ENCODE results near the gene C10orf88.

The C10orf88 gene

DNA sequence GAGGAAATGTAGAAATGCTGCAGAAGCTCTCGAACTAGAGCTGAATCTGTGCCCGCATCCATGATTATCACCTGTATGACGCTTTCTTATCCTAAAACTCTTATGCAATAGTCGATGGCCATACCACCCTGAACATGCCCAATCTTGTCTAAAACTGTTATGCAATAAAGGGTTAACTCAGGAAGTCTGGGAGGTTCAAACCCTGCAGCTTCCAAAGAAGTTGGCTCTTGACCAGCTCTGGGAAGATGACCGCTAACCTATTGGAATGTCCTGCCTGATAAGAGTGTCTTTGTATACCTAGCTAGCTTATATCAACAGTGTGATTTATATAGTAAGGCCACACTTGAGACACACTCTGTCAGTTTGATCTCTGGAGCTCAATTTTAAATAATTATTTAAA is 3.4 kb upstream of the C10orf88 start:
- no peak overlapping the region for H3K9ac ChIP-seq (ENCODE audit: low read length)
- H3K27me3 ChIP-seq (replicated peaks; ENCODE audit: control insufficient read depth, insufficient read depth, low read length) = no peaks in the 10 kb centered on the region
- H3K4me1 ChIP-seq (ENCODE audit: control insufficient read depth, insufficient read depth, low read length) = peaks cover 10% of the 10 kb centered on the region
- H3K36me3 ChIP-seq (ENCODE audit: control insufficient read depth, insufficient read depth, low read length, severe bottlenecking) = no peaks in the 10 kb centered on the region
- peaks cover 7% of the 10 kb centered on the region for H3K9me3 ChIP-seq (ENCODE audit: control insufficient read depth, low read length)
- H3K4me3 ChIP-seq (ENCODE audit: low read length) = no peak overlapping the region
- no peak for DNase-seq (ENCODE audit: low read depth)

DNA sequence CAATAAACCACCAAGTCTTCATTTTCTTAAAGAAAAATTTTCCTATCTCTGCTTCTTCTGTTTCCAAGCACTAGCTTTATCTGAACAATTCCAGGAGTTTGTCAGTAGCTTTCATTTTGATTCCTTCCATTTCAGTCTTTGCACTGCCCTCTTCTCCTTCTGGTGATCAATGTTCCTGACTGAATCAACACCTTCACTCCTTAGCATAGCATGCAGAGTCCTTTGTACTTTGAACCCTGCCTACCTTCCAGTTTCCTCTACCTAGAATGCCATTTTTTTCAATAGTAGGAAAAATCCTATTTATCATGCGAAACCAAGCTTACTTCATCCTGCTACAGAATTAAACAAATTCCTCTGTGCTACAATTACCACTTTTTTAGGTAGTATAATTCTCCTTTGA is 1.9 kb upstream of the C10orf88 start:
- Histone ChIP-seq H3K9ac (ENCODE audit: low read length) (no peak overlapping the region), H3K9me3 (ENCODE audit: control insufficient read depth, low read length) (peaks cover 7% of the 10 kb centered on the region), H3K4me3 (ENCODE audit: low read length) (no peak overlapping the region), H3K36me3 (ENCODE audit: control insufficient read depth, insufficient read depth, low read length, severe bottlenecking) (no peaks in the 10 kb centered on the region), H3K27me3 (replicated peaks; ENCODE audit: control insufficient read depth, insufficient read depth, low read length) (no peaks in the 10 kb centered on the region), H3K4me1 (ENCODE audit: control insufficient read depth, insufficient read depth, low read length) (peaks cover 12% of the 10 kb centered on the region)
- no peak for DNase-seq (ENCODE audit: low read depth)

DNA sequence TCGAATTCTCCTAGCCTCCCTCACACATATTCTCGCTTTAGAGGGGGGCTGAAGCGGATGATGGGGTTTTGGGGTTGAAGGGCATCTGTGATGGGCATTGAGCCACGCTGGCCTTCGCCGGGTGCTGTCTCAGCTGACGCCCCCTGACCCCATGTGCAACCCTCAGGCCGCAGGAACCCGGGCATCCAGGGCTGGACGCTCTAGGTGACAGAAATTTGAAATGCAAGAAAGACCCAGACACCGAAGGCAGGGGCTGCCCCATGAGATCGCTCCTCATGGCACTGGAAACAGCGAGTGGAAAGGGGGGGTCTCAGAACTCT is 664 bp upstream of the C10orf88 start:
- H3K4me3 ChIP-seq (ENCODE audit: low read length) = peak overlapping the region; percentile 92
- DNase-seq (ENCODE audit: low read depth) = no peak

DNA sequence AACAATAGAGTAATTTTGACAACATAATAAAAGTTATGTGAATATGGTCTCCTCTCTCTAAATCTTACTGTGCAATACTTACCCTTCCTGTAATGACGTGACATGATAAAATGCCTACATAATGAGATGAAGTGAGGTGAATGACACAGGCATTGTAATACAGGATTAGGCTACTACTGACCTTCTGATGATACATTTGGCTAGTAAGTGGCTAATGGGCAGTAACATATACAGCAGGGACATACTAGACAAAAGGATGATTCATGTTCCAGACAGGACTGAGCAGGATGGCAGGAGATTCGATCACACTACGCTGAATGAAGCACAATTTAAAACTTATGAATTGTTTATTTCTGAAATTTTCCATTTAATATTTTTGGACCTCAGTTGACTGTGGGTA is 4.7 kb downstream of the C10orf88 start:
- DNase-seq (ENCODE audit: low read depth) = no peak
- peaks cover 7% of the 10 kb centered on the region for H3K4me1 ChIP-seq (ENCODE audit: control insufficient read depth, insufficient read depth, low read length)
- no peaks in the 10 kb centered on the region for H3K27me3 ChIP-seq (replicated peaks; ENCODE audit: control insufficient read depth, insufficient read depth, low read length)
- no peak overlapping the region for H3K4me3 ChIP-seq (ENCODE audit: low read length)
- no peaks in the 10 kb centered on the region for H3K9me3 ChIP-seq (ENCODE audit: control insufficient read depth, low read length)
- H3K36me3 ChIP-seq (ENCODE audit: control insufficient read depth, insufficient read depth, low read length, severe bottlenecking) = peaks cover 54% of the 10 kb centered on the region
- H3K9ac ChIP-seq (ENCODE audit: low read length) = no peak overlapping the region

More for the DNA sequence above, 664 bp upstream of the C10orf88 start:
- Histone ChIP-seq H3K36me3 (ENCODE audit: control insufficient read depth, insufficient read depth, low read length, severe bottlenecking) (peaks cover 4% of the 10 kb centered on the region), H3K27me3 (replicated peaks; ENCODE audit: control insufficient read depth, insufficient read depth, low read length) (no peaks in the 10 kb centered on the region), H3K9me3 (ENCODE audit: control insufficient read depth, low read length) (peaks cover 7% of the 10 kb centered on the region), H3K4me1 (ENCODE audit: control insufficient read depth, insufficient read depth, low read length) (peaks cover 12% of the 10 kb centered on the region), H3K9ac (ENCODE audit: low read length) (no peak overlapping the region)

DNA sequence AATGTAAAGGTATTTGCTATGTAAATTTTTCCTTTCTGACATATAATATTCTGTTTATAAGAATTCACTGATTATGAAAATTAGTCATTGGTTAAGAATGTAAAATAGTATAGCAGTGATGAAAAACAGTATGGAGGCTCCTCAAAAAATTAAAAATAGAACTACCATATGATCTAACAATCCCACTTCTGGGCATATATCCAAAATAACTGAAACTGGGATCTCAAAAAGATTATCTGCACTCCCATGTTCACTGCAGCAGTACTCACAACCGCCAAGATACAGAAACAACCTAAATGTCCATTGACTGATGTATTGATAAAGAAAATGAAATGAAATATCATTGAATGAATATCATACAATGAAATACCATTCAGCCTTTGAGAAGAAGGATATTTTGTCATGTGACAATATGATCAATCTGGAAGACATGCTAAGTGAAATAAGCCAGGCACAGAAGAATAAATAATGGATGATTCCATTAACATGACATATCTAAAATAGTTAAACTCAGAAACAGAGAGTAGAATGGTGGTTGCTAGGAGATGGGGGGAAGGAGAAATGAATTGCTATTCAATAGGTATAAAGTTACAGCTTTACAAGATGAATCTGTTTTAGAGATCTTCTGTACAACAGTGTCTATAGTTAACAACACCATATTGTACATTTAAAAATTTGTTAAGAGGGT is 14.0 kb downstream of the C10orf88 start:
- peak; percentile 72 for DNase-seq (ENCODE audit: low read depth)
- H3K36me3 ChIP-seq (ENCODE audit: control insufficient read depth, insufficient read depth, low read length, severe bottlenecking) = peaks cover 27% of the 10 kb centered on the region
- H3K9ac ChIP-seq (ENCODE audit: low read length) = no peak overlapping the region
- H3K27me3 ChIP-seq (replicated peaks; ENCODE audit: control insufficient read depth, insufficient read depth, low read length) = no peaks in the 10 kb centered on the region
- H3K9me3 ChIP-seq (ENCODE audit: control insufficient read depth, low read length) = no peaks in the 10 kb centered on the region
- no peak overlapping the region for H3K4me3 ChIP-seq (ENCODE audit: low read length)
- peaks cover 4% of the 10 kb centered on the region for H3K4me1 ChIP-seq (ENCODE audit: control insufficient read depth, insufficient read depth, low read length)

DNA sequence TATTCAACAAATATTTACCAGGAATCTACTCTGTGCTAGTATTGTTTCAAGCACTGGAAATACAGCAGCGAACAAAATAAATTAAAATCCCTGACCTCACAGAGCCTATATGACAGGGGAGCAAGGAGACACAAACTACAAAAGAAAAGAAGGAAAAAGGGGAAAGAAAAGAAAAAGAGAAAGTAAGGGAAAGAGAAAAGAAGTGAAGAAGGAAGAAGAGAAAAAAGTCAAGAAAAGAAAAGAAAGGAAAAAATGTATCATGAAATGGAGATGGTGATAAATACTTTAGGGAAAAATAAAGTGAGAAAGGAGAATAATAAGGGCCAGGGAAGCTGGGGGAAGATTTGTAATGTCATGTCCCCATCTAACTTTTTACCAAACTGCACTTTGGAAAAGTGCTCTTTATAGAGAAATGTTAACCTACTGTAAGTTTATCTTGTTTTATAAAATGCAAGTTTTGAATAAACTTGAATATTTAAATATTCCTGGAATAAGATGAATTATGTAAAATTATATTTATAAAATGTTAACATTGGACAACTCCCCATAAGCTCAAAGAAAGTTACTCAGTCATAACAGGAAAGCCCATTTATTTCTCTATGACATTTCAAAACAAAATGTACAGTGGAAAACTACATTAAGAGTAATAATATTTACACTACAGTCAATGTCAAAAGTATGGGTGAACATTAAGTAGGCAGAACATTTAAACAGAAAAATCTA is 14.7 kb downstream of the C10orf88 start:
- no peaks in the 10 kb centered on the region for H3K9me3 ChIP-seq (ENCODE audit: control insufficient read depth, low read length)
- DNase-seq (ENCODE audit: low read depth) = no peak
- peaks cover 29% of the 10 kb centered on the region for H3K36me3 ChIP-seq (ENCODE audit: control insufficient read depth, insufficient read depth, low read length, severe bottlenecking)
- no peaks in the 10 kb centered on the region for H3K27me3 ChIP-seq (replicated peaks; ENCODE audit: control insufficient read depth, insufficient read depth, low read length)
- no peak overlapping the region for H3K4me3 ChIP-seq (ENCODE audit: low read length)
- peaks cover 4% of the 10 kb centered on the region for H3K4me1 ChIP-seq (ENCODE audit: control insufficient read depth, insufficient read depth, low read length)
- H3K9ac ChIP-seq (ENCODE audit: low read length) = no peak overlapping the region

DNA sequence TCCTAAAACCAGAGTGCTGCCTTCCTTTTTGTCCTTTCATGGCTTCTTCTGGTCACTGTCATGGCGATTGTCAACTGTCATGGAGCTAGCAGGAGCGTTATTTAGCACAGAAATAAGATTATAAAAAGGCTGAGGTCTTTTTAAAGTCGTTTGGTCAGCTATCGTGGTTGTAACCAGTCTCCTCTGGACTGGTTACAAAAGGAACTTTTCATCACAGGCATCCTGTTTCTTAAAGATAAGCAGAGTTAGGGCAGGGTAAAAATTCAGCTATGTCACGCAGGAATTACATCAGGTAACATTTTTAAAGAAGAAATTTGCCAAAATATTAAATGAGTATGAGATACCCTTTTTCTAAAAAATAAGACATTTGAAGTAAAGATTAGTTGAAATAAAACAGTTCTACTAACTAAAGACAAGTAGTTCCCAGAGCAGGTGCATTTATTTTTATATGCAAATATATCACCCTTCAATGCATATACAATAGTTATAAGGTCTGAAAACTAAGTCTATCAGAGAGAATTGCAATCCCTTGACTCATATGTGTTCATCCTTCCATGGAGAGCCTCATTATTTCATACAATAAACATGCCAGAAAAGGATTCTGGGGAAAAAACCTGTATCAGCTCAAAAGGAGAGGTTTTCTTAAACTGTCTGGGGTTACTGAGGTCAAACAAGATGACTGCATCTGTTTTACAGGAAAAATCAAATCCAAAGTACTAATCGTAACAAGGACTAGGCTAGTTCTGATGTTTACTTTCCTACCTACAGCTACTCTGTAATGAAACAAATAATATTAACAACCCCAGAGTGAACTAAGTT is 22.7 kb downstream of the C10orf88 start:
- peaks cover 22% of the 10 kb centered on the region for H3K36me3 ChIP-seq (ENCODE audit: control insufficient read depth, insufficient read depth, low read length, severe bottlenecking)
- H3K9ac ChIP-seq (ENCODE audit: low read length) = no peak overlapping the region
- H3K9me3 ChIP-seq (ENCODE audit: control insufficient read depth, low read length) = no peaks in the 10 kb centered on the region
- H3K4me3 ChIP-seq (ENCODE audit: low read length) = no peak overlapping the region
- H3K4me1 ChIP-seq (ENCODE audit: control insufficient read depth, insufficient read depth, low read length) = no peaks in the 10 kb centered on the region
- no peaks in the 10 kb centered on the region for H3K27me3 ChIP-seq (replicated peaks; ENCODE audit: control insufficient read depth, insufficient read depth, low read length)
- no peak for DNase-seq (ENCODE audit: low read depth)

DNA sequence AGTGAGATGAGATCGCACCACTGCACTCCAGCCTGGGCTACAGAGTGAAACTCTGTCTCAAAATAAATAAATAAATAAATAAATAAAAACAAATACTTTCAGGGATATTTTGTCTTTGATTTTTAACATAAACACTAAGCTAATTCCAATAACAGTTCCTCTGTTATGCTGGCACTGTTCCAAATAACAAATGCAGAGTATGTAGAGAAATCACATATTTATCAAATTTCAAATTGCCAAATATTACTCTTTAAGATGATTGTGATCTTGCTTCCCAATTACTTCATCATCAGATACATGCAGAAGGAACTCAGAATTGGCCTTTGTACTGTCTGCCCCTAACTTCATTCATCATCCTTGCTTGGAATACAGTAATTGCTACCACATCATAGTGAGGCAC is 23.9 kb downstream of the C10orf88 start:
- Histone ChIP-seq H3K4me1 (ENCODE audit: control insufficient read depth, insufficient read depth, low read length) (no peaks in the 10 kb centered on the region), H3K9ac (ENCODE audit: low read length) (no peak overlapping the region), H3K36me3 (ENCODE audit: control insufficient read depth, insufficient read depth, low read length, severe bottlenecking) (peaks cover 17% of the 10 kb centered on the region), H3K4me3 (ENCODE audit: low read length) (no peak overlapping the region), H3K27me3 (replicated peaks; ENCODE audit: control insufficient read depth, insufficient read depth, low read length) (no peaks in the 10 kb centered on the region), H3K9me3 (ENCODE audit: control insufficient read depth, low read length) (no peaks in the 10 kb centered on the region)
- DNase-seq (ENCODE audit: low read depth) = no peak

DNA sequence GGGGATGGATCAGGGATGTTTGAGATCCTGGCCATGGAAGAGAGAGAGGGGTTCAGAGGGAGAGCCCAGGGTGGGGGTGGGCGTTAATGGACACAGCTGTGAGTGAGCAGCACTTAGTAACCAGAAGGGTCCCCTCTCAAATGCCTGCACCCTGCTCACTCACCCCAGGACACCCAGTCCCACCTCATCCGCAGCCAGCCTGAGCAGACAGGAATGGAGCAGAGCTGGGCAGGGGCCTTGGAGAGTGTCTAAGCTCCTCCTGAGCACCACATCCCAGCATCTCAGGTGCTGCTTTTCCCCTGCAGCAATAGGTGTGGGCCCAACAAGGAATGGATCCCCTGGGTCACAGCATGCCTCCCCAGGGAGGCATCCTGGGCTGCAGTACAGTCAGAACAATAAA is 38.3 kb downstream of the C10orf88 start:
- DNase-seq (ENCODE audit: low read depth) = no peak
- Histone ChIP-seq H3K9me3 (ENCODE audit: control insufficient read depth, low read length) (no peaks in the 10 kb centered on the region), H3K36me3 (ENCODE audit: control insufficient read depth, insufficient read depth, low read length, severe bottlenecking) (no peaks in the 10 kb centered on the region), H3K4me3 (ENCODE audit: low read length) (no peak overlapping the region), H3K4me1 (ENCODE audit: control insufficient read depth, insufficient read depth, low read length) (no peaks in the 10 kb centered on the region), H3K9ac (ENCODE audit: low read length) (no peak overlapping the region), H3K27me3 (replicated peaks; ENCODE audit: control insufficient read depth, insufficient read depth, low read length) (no peaks in the 10 kb centered on the region)

DNA sequence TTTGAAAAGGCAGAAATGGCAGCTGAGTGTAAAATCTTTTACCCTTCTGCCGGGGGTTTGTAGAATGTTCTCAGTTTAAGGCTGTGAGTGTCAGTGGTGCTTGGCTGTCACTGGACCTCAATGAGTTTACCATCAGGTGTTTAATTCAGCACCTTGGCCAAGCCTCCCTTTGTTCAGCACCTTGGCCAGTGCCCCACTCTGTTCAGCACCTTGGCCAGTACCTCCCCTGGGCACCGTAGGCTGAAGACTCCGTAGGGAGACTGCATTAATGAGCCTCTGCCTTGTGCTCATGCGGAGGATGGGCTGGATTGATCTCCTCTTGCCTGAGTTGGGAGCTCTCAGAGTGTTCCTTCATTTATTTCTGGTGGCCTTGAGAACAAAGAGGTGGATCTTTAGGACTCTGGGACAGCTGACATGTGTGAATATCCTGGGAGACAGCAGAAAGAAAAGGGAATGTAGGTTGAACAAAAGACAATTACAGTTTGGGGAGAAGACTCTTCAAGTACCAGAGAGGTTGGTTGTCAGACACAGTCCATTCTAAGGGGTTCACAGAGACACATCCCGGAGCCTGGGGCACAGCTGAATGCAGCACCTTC is 42.0 kb downstream of the C10orf88 start:
- Histone ChIP-seq H3K36me3 (ENCODE audit: control insufficient read depth, insufficient read depth, low read length, severe bottlenecking) (no peaks in the 10 kb centered on the region), H3K27me3 (replicated peaks; ENCODE audit: control insufficient read depth, insufficient read depth, low read length) (no peaks in the 10 kb centered on the region), H3K4me3 (ENCODE audit: low read length) (no peak overlapping the region), H3K9me3 (ENCODE audit: control insufficient read depth, low read length) (no peaks in the 10 kb centered on the region), H3K4me1 (ENCODE audit: control insufficient read depth, insufficient read depth, low read length) (no peaks in the 10 kb centered on the region), H3K9ac (ENCODE audit: low read length) (no peak overlapping the region)
- DNase-seq (ENCODE audit: low read depth) = peak; percentile 61

DNA sequence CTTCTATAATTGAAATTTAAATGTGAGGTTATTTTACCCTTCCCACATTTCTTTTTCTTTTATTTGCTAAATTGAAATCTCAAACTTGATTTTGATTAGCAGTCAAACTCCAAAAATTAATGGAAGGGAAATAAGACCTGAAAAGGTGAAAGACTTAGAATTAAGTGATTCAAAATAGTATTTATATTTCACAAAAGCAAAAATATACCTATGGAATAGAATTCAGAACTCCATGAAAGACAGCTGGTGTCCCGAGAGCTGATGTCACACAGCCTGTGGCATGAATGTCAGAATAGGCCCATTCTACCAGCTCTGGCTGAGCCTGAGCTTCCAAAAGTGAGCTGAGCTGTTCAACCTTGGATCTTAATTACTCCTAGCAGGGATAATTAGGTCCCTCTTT is 43.7 kb downstream of the C10orf88 start, which contains the start of gene FAM24A:
FAM24A (plus strand) TSS at position 301 of the 400 bp plus-strand sequence. CDS start 1,025 bp downstream, outside the sequence.
- H3K4me3 ChIP-seq (ENCODE audit: low read length) = no peak within 1 kb of the TSS
- no peak within 1 kb of the TSS for H3K9ac ChIP-seq (ENCODE audit: low read length)
- DNase-seq (ENCODE audit: low read depth) = no peak
- H3K36me3 ChIP-seq (ENCODE audit: control insufficient read depth, insufficient read depth, low read length, severe bottlenecking) = no peaks in the 10 kb centered on the region
- no peaks in the 10 kb centered on the region for H3K9me3 ChIP-seq (ENCODE audit: control insufficient read depth, low read length)
- H3K4me1 ChIP-seq (ENCODE audit: control insufficient read depth, insufficient read depth, low read length) = no peaks in the 10 kb centered on the region
- H3K27me3 ChIP-seq (replicated peaks; ENCODE audit: control insufficient read depth, insufficient read depth, low read length) = no peaks in the 10 kb centered on the region
